ENCODE measurements around the gene ROR2.

Gene ROR2

GRCh38 chr9:91865041-91865440 lies 85.0 kb downstream of the ROR2 start:
- peak; percentile 42 for DNase-seq

- DNase-seq, result no peak
These were observed 85.6 kb downstream of the ROR2 start for GRCh38 chr9:91864380-91864779.

GRCh38 chr9:91863469-91863868 lies 86.6 kb downstream of the ROR2 start:
- DNase-seq, result no peak

GRCh38 chr9:91858213-91859030 lies 91.6 kb downstream of the ROR2 start:
- peak; percentile 19 for DNase-seq

- peak; percentile 67 for DNase-seq
These were observed 92.5 kb downstream of the ROR2 start for GRCh38 chr9:91857291-91858212.

GRCh38 chr9:91856419-91856818 lies 93.6 kb downstream of the ROR2 start:
- DNase-seq, result peak; percentile 29

GRCh38 chr9:91855196-91855595 lies 94.8 kb downstream of the ROR2 start:
- DNase-seq, result no peak

- no peak for DNase-seq
These were observed 97.2 kb downstream of the ROR2 start for GRCh38 chr9:91852801-91853347.

- no peak for DNase-seq
These were observed 100.3 kb downstream of the ROR2 start for GRCh38 chr9:91849694-91850093.

GRCh38 chr9:91848146-91848545 lies 101.9 kb downstream of the ROR2 start:
- no peak for DNase-seq

- DNase-seq, result no peak
These were observed 102.4 kb downstream of the ROR2 start for GRCh38 chr9:91847581-91848091.

GRCh38 chr9:91845879-91846278 lies 104.1 kb downstream of the ROR2 start:
- peak; percentile 69 for DNase-seq

- DNase-seq, result no peak
These were observed 105.2 kb downstream of the ROR2 start for GRCh38 chr9:91844701-91845291.

GRCh38 chr9:91844190-91844589 lies 105.8 kb downstream of the ROR2 start:
- no peak for DNase-seq

GRCh38 chr9:91843623-91844148 lies 106.3 kb downstream of the ROR2 start:
- DNase-seq, result peak; percentile 13

- DNase-seq, result no peak
These were observed 106.9 kb downstream of the ROR2 start for GRCh38 chr9:91843093-91843492.

GRCh38 chr9:91842358-91843049 lies 107.5 kb downstream of the ROR2 start:
- DNase-seq, result no peak

- DNase-seq, result no peak
These were observed 108.4 kb downstream of the ROR2 start for GRCh38 chr9:91841591-91841990.

- DNase-seq, result no peak
These were observed 109.1 kb downstream of the ROR2 start for GRCh38 chr9:91840882-91841281.

GRCh38 chr9:91840469-91840868 lies 109.6 kb downstream of the ROR2 start:
- no peak for DNase-seq

GRCh38 chr9:91839926-91840465 lies 110.0 kb downstream of the ROR2 start:
- DNase-seq, result no peak
